HUDEP-2 (cell line): ENCODE measurements around the gene SPOCK1.

ENCODE experiments used
- DNase-seq, 76 experiments: peaks; one replicate each; lab custom pipeline; 2025; ENCODE audit not compliant: unreplicated experiment in 76 of 76; lab: John Stamatoyannopoulos, UW

Gene SPOCK1

GRCh38 chr5:137446615-137447014 is 52.5 kb downstream of the SPOCK1 start:
- DNase-seq: no peak

DNA sequence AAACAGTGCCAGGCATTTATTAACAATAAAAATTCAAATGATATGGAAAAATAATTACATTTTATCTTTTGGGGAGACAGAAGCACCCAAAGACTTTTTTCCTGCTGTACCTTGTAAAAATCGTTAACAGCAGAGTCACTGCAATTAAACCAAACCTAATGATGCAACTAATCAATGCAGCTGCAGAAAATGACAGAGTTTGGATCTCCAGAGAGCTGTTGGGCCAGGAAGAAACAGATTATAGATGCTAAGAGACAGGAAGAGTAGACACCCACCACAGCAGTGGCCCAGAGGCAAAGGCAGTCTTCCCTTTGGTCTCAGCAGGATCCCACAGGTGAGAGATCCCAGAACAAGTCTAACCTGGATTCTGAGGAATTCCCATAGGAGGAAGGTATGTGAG is 53.0 kb downstream of the SPOCK1 start:
- no peak for DNase-seq

DNA sequence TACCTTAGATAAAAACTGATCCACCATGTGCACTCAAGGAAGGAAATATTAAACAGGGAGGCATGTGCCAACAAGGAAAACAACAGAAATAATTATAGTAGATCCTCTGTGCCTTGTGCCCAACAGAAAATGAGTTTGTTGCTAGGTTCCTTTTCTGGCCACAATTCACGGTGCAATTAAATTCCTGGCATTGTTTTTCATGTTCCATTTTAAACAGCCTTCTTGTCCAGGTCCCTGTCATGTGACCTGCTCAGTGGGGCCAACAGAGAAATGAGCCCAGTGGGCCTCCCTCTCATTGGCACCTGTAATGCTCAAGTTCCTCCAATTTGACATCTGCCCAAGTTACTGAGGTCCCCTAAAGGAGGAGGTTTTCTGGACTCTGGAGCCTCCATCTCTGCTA is 56.5 kb downstream of the SPOCK1 start:
- DNase-seq: no peak

DNA sequence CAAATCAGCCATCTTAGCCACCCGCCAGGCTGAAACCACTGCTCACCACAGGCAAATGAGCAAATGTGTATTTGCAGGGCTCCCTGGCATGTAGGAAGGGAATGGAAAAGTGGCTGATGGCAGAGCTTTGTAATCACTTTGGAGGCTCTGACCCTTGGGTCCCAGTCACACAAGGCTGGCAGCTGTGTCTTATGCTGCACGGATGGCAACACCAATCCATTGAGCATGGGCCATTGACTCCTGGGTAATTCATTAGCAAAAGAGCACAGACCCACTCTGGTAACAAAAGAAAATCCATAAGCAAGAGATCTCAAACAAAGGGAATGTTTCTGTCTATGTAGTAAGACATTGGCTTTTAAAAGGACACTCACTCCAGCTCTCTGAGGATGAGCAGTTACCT is 57.6 kb downstream of the SPOCK1 start:
- DNase-seq: no peak

DNA sequence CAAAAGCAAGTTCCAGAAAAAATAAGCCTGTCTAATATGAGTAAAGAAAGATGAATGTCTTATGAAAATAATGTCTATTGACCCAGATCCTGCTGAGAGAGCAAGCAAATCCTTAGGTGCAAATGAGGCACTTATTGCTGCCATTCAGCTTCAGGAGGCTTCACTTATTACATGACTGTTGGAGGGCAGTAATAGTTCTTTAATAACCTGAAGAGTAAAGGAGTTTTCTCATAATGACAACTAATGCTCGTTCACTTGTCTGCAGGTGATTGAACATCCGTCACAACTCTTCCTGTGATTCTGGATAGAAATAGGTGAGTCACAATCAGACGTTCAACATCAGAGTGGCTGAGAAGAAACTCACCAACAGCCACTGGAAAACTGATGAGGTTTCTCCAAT is 58.3 kb downstream of the SPOCK1 start:
- no peak for DNase-seq

- no peak for DNase-seq
Measured at GRCh38 chr5:137439645-137440044, 59.5 kb downstream of the SPOCK1 start.

DNA sequence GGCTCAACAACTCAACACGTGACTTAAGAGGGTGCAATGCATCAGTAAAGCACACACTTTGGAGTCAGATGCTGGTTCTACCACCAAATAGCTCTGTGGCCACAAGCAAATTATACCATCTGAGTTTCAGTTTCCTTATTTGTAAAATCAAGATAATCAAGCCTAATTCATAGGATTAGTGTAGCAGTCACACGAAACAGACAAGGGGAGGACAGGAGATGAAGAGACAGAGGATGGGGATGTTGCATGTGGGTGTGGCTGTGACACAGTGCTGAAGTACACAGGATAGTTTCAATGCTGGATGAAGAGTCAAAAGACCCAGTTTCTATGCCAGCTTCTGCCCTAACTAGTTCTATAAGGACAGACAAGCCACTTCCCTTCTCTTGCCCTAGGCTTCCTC is 60.2 kb downstream of the SPOCK1 start:
- DNase-seq: no peak

DNA sequence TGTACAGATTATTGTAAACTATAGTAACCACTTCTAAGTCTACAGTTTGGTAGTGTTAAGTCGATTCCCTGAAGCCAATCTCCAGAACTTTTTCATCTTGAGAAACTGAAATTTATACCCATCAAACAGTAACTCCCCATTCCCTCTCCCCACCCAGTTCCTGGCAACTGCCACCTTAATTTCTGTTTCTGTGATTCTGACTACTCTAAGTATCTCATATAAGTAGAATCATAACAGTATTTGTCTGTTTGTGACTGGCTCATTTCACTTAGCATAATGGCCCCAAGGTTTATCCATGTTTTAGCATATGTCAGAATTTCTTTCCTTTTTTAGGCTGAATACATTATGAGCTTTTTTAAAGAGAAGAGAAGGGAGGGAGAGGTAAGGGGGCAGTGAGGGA is 61.4 kb downstream of the SPOCK1 start:
- no peak for DNase-seq

DNA sequence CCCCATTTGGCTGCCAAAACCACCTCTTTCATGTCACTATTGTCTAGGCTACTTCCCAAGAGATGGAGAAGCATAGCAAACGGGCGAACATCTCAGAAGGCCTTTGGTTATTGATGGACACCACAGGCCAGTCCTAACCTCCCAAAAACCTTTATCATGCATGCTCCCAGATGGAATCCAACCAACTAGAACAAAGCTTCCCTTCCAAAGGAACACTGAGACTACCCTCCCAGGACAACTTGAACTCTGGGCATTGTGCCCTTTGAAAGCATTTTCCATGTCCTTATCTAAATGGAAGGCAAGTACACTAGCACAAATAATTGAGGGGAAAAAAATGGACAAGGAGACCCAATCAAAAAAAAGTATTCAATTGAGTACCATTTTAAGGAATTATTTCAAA is 65.6 kb downstream of the SPOCK1 start:
- DNase-seq: no peak

GRCh38 chr5:137432376-137432775 is 66.8 kb downstream of the SPOCK1 start:
- no peak for DNase-seq

- no peak for DNase-seq
Measured at GRCh38 chr5:137431051-137431450, 68.1 kb downstream of the SPOCK1 start.

GRCh38 chr5:137415231-137415681 is 83.9 kb downstream of the SPOCK1 start:
- DNase-seq: no peak

GRCh38 chr5:137414112-137414755 is 84.9 kb downstream of the SPOCK1 start:
- DNase-seq: no peak

DNA sequence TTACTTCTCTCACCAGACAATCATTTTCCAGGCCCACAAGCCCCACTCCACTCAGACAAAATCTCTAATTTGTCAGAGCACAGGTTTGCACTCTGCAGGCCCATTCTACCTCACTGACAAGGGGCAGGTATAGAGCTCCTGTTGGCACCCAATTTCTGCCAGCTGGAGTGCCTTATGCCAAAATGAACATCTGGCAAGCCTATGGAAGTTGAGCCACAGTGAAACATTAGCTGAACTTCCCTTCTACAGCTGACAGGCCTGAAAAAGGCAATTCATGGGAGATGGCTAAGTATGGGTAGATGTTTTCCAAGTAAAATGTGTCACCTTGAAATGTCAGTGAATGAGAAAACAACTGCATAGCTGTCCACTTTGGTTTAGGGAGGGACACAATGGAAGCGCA is 87.0 kb downstream of the SPOCK1 start:
- DNase-seq: no peak

GRCh38 chr5:137410234-137411010 is 88.7 kb downstream of the SPOCK1 start:
- DNase-seq: no peak

DNA sequence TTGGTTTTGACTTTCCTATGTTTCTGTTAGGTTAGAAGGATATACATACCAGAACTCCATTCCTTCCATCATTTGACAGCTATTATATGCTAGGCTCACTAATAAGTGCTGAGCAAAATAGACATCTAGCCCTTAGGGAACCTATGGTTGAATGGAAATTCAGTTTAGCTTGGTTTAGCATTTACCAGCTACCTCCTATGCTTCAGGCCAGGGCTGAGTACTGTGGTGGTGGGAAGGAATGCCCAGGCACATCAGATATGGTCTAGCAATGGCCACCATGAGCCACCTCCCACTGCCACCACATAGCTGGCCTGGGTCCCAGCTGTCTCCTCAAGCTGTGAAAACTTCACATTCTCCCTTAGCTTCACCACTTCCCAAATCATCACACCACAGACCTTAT is 89.4 kb downstream of the SPOCK1 start:
- DNase-seq: no peak

GRCh38 chr5:137407090-137407489 is 92.0 kb downstream of the SPOCK1 start:
- DNase-seq: no peak

DNA sequence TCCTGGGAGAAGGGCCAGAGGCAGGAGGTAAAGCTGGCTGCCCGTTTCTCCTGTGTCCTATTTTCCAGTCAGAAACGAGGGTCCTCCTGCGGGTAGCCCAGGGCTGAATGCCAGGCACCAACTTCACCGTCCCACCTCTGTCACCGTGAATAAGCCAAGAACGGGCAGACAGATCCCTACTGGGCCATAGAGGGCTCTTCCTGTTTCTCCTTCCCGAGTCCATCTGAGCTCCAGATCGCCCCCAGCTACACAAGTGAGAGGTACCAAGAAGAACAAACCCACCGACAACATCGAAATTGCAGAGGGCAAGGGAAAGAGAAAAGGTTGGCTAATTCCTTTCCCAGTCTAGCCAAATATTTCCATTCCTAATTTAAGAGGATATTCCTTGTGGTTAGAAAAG is 93.7 kb downstream of the SPOCK1 start:
- no peak for DNase-seq

GRCh38 chr5:137403869-137404268 is 95.3 kb downstream of the SPOCK1 start:
- DNase-seq: no peak

DNA sequence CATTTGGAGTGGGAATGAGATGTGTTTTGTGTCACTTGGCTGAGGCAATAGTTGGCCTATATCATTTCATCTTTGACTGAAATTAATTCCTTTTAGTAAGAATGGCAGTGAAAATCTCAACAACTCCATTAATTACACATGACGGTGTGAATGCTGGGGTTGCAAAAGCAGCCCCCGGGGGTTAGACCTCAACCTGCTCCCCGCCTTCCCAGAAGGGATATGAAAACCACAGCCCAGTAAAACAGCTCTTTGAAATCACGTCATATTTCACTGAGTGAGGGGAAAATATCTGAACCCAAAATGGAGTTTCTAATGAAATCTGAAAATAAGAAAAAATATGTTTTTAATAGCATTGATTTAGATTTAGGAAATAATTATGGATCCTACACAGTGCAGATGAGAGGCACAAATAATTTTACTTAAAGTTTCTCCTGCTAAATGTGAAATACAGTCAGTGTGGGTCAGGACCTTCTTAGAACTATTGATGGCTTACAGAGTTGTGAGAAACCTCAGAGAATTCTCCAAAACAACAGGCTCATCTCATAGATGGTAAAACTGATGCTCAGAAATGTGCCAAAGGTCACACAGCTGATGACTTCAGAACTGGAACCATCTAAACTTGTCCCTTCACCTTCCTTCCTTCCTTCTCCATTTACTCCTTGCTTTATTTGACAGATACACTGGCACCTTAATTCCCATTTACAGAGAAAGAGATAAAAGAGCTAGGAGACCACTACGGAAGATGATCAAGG is 96.5 kb downstream of the SPOCK1 start:
- no peak for DNase-seq

DNA sequence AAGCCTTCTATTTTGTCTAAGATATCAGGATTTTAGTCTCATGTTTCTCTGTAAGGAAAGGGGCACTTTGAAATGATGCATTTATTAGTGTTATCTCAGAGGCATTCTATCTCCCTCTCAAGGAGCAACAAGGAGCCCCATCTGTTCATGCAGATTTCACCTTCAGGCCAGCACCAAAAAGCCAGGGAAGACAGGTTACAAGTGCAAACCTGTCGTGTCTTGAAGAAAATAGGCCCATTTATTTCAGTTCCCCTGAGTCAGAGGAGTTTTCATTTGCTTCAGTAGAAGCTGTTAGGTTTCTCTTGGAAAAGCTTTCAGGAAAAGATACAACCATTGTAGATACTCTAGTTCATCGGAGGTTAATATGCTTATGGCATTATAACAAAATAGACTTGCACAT is 97.2 kb downstream of the SPOCK1 start:
- no peak for DNase-seq

DNA sequence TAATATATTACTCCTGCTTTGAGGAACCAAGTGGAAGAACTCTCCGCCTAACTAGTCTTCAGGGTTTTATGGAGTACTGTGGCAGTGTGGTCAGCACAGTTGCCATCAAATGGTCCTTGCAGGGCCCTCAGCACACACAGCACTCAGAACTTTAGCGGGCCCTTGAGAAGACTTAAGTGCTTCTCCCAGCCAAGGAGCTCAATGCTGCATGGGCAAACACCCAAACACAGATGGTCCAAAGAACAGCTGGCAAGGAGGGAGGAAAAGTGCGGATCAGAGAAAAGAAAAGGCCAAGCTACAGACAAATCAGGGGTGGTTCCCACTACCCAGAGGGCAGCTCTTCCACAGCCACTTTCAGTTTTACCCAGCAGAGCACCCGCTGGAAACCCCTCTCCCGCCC is 98.6 kb downstream of the SPOCK1 start:
- no peak for DNase-seq
